ENCODE data around the gene RRAS2. TPM values are rescaled to one million over a fixed set of nuclear protein-coding genes. Genes with fewer than 3 reads are reported as not detected.
A peak's percentile ranks its signal among the peaks of the same experiment; 100 is the strongest.

Gene RRAS2
- total RNA-seq, 1 donor from 2014 or later = 150 TPM

GRCh38 chr11:14342906-14343305, 16.1 kb downstream of the RRAS2 start:
- peaks cover 46% of the 10 kb centered on the region for H3K4me1 Mint-ChIP-seq (ENCODE audit: low read depth, unreplicated experiment)
- H3K27me3 Mint-ChIP-seq (ENCODE audit: low read depth, unreplicated experiment) = no peaks in the 10 kb centered on the region
- H3K27ac Mint-ChIP-seq (ENCODE audit: unreplicated experiment) = peak overlapping the region; percentile 26
- H3K36me3 Mint-ChIP-seq (ENCODE audit: low read depth, unreplicated experiment) = peaks cover 3% of the 10 kb centered on the region
- DNase-seq (ENCODE audit: low read depth) = peak; percentile 47
- Histone ChIP-seq H3K36me3 (ENCODE audit: insufficient read depth, low read length) (no peaks in the 10 kb centered on the region), H3K4me3 (ENCODE audit: insufficient read depth, low read depth, low read length) (no peak overlapping the region), H3K27me3 (ENCODE audit: insufficient read depth, low read length) (no peaks in the 10 kb centered on the region), H3K9me3 (ENCODE audit: insufficient read depth, low read depth, low read length) (no peaks in the 10 kb centered on the region), H3K27ac (ENCODE audit: low read depth, low read length) (no peak overlapping the region), H2AFZ (ENCODE audit: low read depth, low read length) (no peak overlapping the region), H3K4me1 (ENCODE audit: insufficient read depth, low read length) (no peaks in the 10 kb centered on the region), H3K79me2 (ENCODE audit: insufficient read depth, low read length) (peaks cover 100% of the 10 kb centered on the region), H3K9ac (ENCODE audit: low read length) (no peak overlapping the region), H4K20me1 (ENCODE audit: insufficient read depth, low read length) (peaks cover 12% of the 10 kb centered on the region), H3K4me2 (ENCODE audit: low read length) (no peak overlapping the region)
- peak; percentile 45 for FAIRE-seq
- TF ChIP-seq CTCF (IDR thresholded peaks at IDR 0.05; ENCODE audit: insufficient read depth, low read depth, low read length) (no peak), EZH2 (IDR thresholded peaks at IDR 0.05; ENCODE audit: insufficient read depth, low read length) (no peak)
- H3K9me3 Mint-ChIP-seq (ENCODE audit: unreplicated experiment) = no peaks in the 10 kb centered on the region
- no peak overlapping the region for H3K4me3 Mint-ChIP-seq (ENCODE audit: unreplicated experiment)

- H3K4me1 ChIP-seq (ENCODE audit: insufficient read depth, low read length) = peaks cover 6% of the 10 kb centered on the region
- DNase-seq (ENCODE audit: low read depth) = no peak
- Mint-ChIP-seq H3K4me1 (ENCODE audit: low read depth, unreplicated experiment) (peaks cover 48% of the 10 kb centered on the region), H3K27ac (ENCODE audit: unreplicated experiment) (peak overlapping the region; percentile 83), H3K36me3 (ENCODE audit: low read depth, unreplicated experiment) (peaks cover 3% of the 10 kb centered on the region), H3K9me3 (ENCODE audit: unreplicated experiment) (no peaks in the 10 kb centered on the region), H3K27me3 (ENCODE audit: low read depth, unreplicated experiment) (no peaks in the 10 kb centered on the region), H3K4me3 (ENCODE audit: unreplicated experiment) (peak overlapping the region; percentile 62)
- H4K20me1 ChIP-seq (ENCODE audit: insufficient read depth, low read length) = peaks cover 11% of the 10 kb centered on the region
- no peak overlapping the region for H3K27ac ChIP-seq (ENCODE audit: low read depth, low read length)
- no peaks in the 10 kb centered on the region for H3K27me3 ChIP-seq (ENCODE audit: insufficient read depth, low read length)
- H3K9ac ChIP-seq (ENCODE audit: low read length) = no peak overlapping the region
- no peaks in the 10 kb centered on the region for H3K9me3 ChIP-seq (ENCODE audit: insufficient read depth, low read depth, low read length)
- H3K4me3 ChIP-seq (ENCODE audit: insufficient read depth, low read depth, low read length) = no peak overlapping the region
- FAIRE-seq = peak; percentile 20
- TF ChIP-seq CTCF (IDR thresholded peaks at IDR 0.05; ENCODE audit: insufficient read depth, low read depth, low read length) = no peak
- no peak for TF ChIP-seq EZH2 (IDR thresholded peaks at IDR 0.05; ENCODE audit: insufficient read depth, low read length)
- peaks cover 99% of the 10 kb centered on the region for H3K79me2 ChIP-seq (ENCODE audit: insufficient read depth, low read length)
- no peak overlapping the region for H2AFZ ChIP-seq (ENCODE audit: low read depth, low read length)
- no peaks in the 10 kb centered on the region for H3K36me3 ChIP-seq (ENCODE audit: insufficient read depth, low read length)
- H3K4me2 ChIP-seq (ENCODE audit: low read length) = no peak overlapping the region
Observed at GRCh38 chr11:14341968-14342367, 17.0 kb downstream of the RRAS2 start.

- Mint-ChIP-seq H3K4me1 (ENCODE audit: low read depth, unreplicated experiment) (peaks cover 51% of the 10 kb centered on the region), H3K9me3 (ENCODE audit: unreplicated experiment) (no peaks in the 10 kb centered on the region), H3K4me3 (ENCODE audit: unreplicated experiment) (peak overlapping the region; percentile 67), H3K36me3 (ENCODE audit: low read depth, unreplicated experiment) (peaks cover 3% of the 10 kb centered on the region), H3K27me3 (ENCODE audit: low read depth, unreplicated experiment) (no peaks in the 10 kb centered on the region), H3K27ac (ENCODE audit: unreplicated experiment) (peak overlapping the region; percentile 88)
- H3K9ac ChIP-seq (ENCODE audit: low read length) = no peak overlapping the region
- H3K79me2 ChIP-seq (ENCODE audit: insufficient read depth, low read length) = peaks cover 99% of the 10 kb centered on the region
- peaks cover 6% of the 10 kb centered on the region for H3K4me1 ChIP-seq (ENCODE audit: insufficient read depth, low read length)
- H3K9me3 ChIP-seq (ENCODE audit: insufficient read depth, low read depth, low read length) = no peaks in the 10 kb centered on the region
- no peak overlapping the region for H3K27ac ChIP-seq (ENCODE audit: low read depth, low read length)
- no peaks in the 10 kb centered on the region for H3K36me3 ChIP-seq (ENCODE audit: insufficient read depth, low read length)
- no peaks in the 10 kb centered on the region for H3K27me3 ChIP-seq (ENCODE audit: insufficient read depth, low read length)
- no peak overlapping the region for H3K4me2 ChIP-seq (ENCODE audit: low read length)
- H2AFZ ChIP-seq (ENCODE audit: low read depth, low read length) = no peak overlapping the region
- no peak overlapping the region for H3K4me3 ChIP-seq (ENCODE audit: insufficient read depth, low read depth, low read length)
- FAIRE-seq = no peak
- no peak for DNase-seq (ENCODE audit: low read depth)
- TF ChIP-seq EZH2 (IDR thresholded peaks at IDR 0.05; ENCODE audit: insufficient read depth, low read length) = no peak
- no peak for TF ChIP-seq CTCF (IDR thresholded peaks at IDR 0.05; ENCODE audit: insufficient read depth, low read depth, low read length)
- peaks cover 11% of the 10 kb centered on the region for H4K20me1 ChIP-seq (ENCODE audit: insufficient read depth, low read length)
Observed at GRCh38 chr11:14340721-14341120, 18.3 kb downstream of the RRAS2 start.

Measured in astrocyte (in vitro differentiated cells and primary cell).